H1 (cell line): ENCODE data around the gene LCE5A. TPM values are rescaled to one million over a fixed set of nuclear protein-coding genes. Genes with fewer than 3 reads are reported as not detected.

Experiments used
- CTCF ChIA-PET: fragments of 300-600 bp; sonication (Branson Sonifier 250); formaldehyde crosslinking; loops from one replicate; lab custom pipeline; 2021; ENCODE audit not compliant: partially characterized antibody; lab: Charles Lee
- POLR2A ChIA-PET: fragments of 300-600 bp; sonication (Branson Sonifier 250); formaldehyde crosslinking; loops from one replicate; lab custom pipeline; 2021; ENCODE audit warnings: inconsistent platforms; ENCODE audit not compliant: partially characterized antibody; lab: Charles Lee
- DNase-seq, 2 experiments: peaks; one replicate each; pipeline versions ENCODE4 v3.0.0 to v3.0.0-alpha.2; 2010 to 2022; ENCODE audit warnings: low spot score in 2 of 2, low read depth in 1 of 2, mixed read lengths in 1 of 2
- FAIRE-seq: peaks from 2 replicates; lab custom pipeline; 2011; peaks lifted over from hg19 to GRCh38; lab: Jason Lieb, UNC
- H2AFZ ChIP-seq: 2 replicates; pipeline ENCODE4 v1.8.1; 2012; ENCODE audit warnings: low read length, inconsistent platforms
- H2AK5ac ChIP-seq: 2 replicates; pipeline ENCODE4 v1.6.1; 2013; ENCODE audit warnings: low read depth, low read length
- H2BK120ac ChIP-seq: replicated peaks from 2 replicates; pipeline ENCODE3; 2013; ENCODE audit warnings: low read depth, low read length, inconsistent platforms
- H2BK12ac ChIP-seq: 2 replicates; pipeline ENCODE4 v1.6.1; 2013; ENCODE audit warnings: low read depth, low read length
- H2BK15ac ChIP-seq: 2 replicates; pipeline ENCODE4 v1.6.1; 2013; ENCODE audit warnings: low read length
- H2BK20ac ChIP-seq: 2 replicates; pipeline ENCODE4 v1.6.1; 2013; ENCODE audit warnings: low read length
- H2BK5ac ChIP-seq: 2 replicates; pipeline ENCODE4 v1.6.1; 2013; ENCODE audit warnings: low read depth, low read length
- H3K14ac ChIP-seq: 2 replicates; pipeline ENCODE4 v1.6.1; 2013; ENCODE audit warnings: inconsistent platforms; ENCODE audit not compliant: insufficient read length
- H3K18ac ChIP-seq: 2 replicates; pipeline ENCODE4 v1.6.1; 2013; ENCODE audit warnings: low read length; ENCODE audit errors: extremely low read depth
- H3K23ac ChIP-seq: 2 replicates; pipeline ENCODE4 v1.6.1; 2013; ENCODE audit warnings: inconsistent platforms; ENCODE audit not compliant: insufficient read length
- H3K23me2 ChIP-seq: 2 replicates; pipeline ENCODE4 v1.6.1; 2013; ENCODE audit warnings: low read depth, low read length
- H3K27ac ChIP-seq: 2 replicates; pipeline ENCODE4 v1.6.1; 2011; ENCODE audit warnings: low read depth, low read length, inconsistent platforms
- H3K27me3 ChIP-seq, 4 experiments: replicated peaks in 1 of 4; 1 replicate in 1 of 4; 2 replicates in 3 of 4; pipeline versions ENCODE4 v1.6.1 to v1.8.1; 2011 to 2013; ENCODE audit warnings: low read length in 3 of 4, mild to moderate bottlenecking in 3 of 4, inconsistent platforms in 2 of 4, mixed read lengths in 2 of 4, moderate library complexity in 1 of 4; ENCODE audit not compliant: control insufficient read depth in 3 of 4, insufficient read depth in 3 of 4; ENCODE audit errors: extremely low read depth in 1 of 4
- H3K36me3 ChIP-seq, 4 experiments: 2 replicates each; pipeline versions ENCODE4 v1.6.1 to v1.8.1; 2011 to 2013; ENCODE audit warnings: mild to moderate bottlenecking in 4 of 4, low read length in 3 of 4, moderate library complexity in 2 of 4, control low read depth in 1 of 4, inconsistent platforms in 1 of 4; ENCODE audit not compliant: insufficient read depth in 4 of 4, control insufficient read depth in 2 of 4
- H3K4ac ChIP-seq: replicated peaks from 2 replicates; pipeline ENCODE3; 2013; ENCODE audit warnings: low read length, low read depth, mixed read lengths, inconsistent platforms; ENCODE audit not compliant: insufficient read length
- H3K4me1 ChIP-seq, 4 experiments: replicated peaks in 1 of 4; 1 replicate in 1 of 4; 2 replicates in 3 of 4; pipeline versions ENCODE4 v1.6.1 to v1.8.1; 2011 to 2013; ENCODE audit warnings: low read length in 3 of 4, inconsistent platforms in 2 of 4, mixed read lengths in 1 of 4; ENCODE audit not compliant: insufficient read depth in 4 of 4, control insufficient read depth in 3 of 4
- H3K4me2 ChIP-seq, 2 experiments: 2 replicates each; pipeline versions ENCODE4 v1.6.1 to v1.8.1; 2011 to 2013; ENCODE audit warnings: low read depth in 2 of 2, low read length in 2 of 2, control low read depth in 1 of 2, inconsistent platforms in 1 of 2, mild to moderate bottlenecking in 1 of 2; ENCODE audit not compliant: insufficient read depth in 1 of 2
- H3K4me3 ChIP-seq, 4 experiments: fragments of 200-600, 300-600 bp in 1 of 4; sonication (generic), shearing (Covaris generic), sonication (Bioruptor Twin) in 1 of 4; 2 replicates each; pipeline versions ENCODE4 v1.5.1 to v1.8.1; 2011 to 2016; ENCODE audit warnings: low read length in 4 of 4, low read depth in 3 of 4, control low read depth in 2 of 4, inconsistent platforms in 2 of 4, mild to moderate bottlenecking in 2 of 4, mixed read lengths in 1 of 4, moderate library complexity in 1 of 4; ENCODE audit not compliant: insufficient read depth in 2 of 4; ENCODE audit errors: extremely low read depth in 1 of 4
- H3K56ac ChIP-seq: replicated peaks from 2 replicates; pipeline ENCODE3; 2013; ENCODE audit warnings: low read depth, mild to moderate bottlenecking, mixed read lengths, low read length, inconsistent platforms; ENCODE audit not compliant: insufficient read length
- H3K79me1 ChIP-seq: 2 replicates; pipeline ENCODE4 v1.6.1; 2013; ENCODE audit warnings: low read depth, low read length, control low read depth
- H3K79me2 ChIP-seq, 2 experiments: 2 replicates each; pipeline versions ENCODE4 v1.6.1 to v1.8.1; 2012 to 2013; ENCODE audit warnings: low read length in 2 of 2, mild to moderate bottlenecking in 2 of 2, inconsistent platforms in 1 of 2; ENCODE audit not compliant: insufficient read depth in 2 of 2, control insufficient read depth in 1 of 2
- H3K9ac ChIP-seq, 4 experiments: replicated peaks in 1 of 4; 1 replicate in 1 of 4; 2 replicates in 3 of 4; pipeline versions ENCODE4 v1.6.1 to v1.8.1; 2011 to 2013; ENCODE audit warnings: low read depth in 3 of 4, low read length in 3 of 4, control low read depth in 2 of 4, mild to moderate bottlenecking in 2 of 4, moderate library complexity in 2 of 4, inconsistent platforms in 1 of 4; ENCODE audit errors: extremely low read depth in 1 of 4
- H3K9me3 ChIP-seq, 2 experiments: 2 replicates each; pipeline versions ENCODE4 v1.6.1 to v1.8.1; 2012 to 2013; ENCODE audit warnings: mild to moderate bottlenecking in 2 of 2, moderate library complexity in 2 of 2, control low read depth in 1 of 2, inconsistent platforms in 1 of 2, low read depth in 1 of 2, low read length in 1 of 2, mixed read lengths in 1 of 2; ENCODE audit not compliant: insufficient read depth in 2 of 2
- H4K20me1 ChIP-seq, 2 experiments: replicated peaks in 1 of 2; 2 replicates each; pipeline versions ENCODE3 to v1.8.1; 2011 to 2013; ENCODE audit warnings: inconsistent platforms in 2 of 2, low read length in 2 of 2, mild to moderate bottlenecking in 1 of 2; ENCODE audit not compliant: insufficient read depth in 2 of 2, control insufficient read depth in 1 of 2
- H4K5ac ChIP-seq: 2 replicates; pipeline ENCODE4 v1.6.1; 2013; ENCODE audit warnings: low read length, low read depth, mixed read lengths, inconsistent platforms; ENCODE audit not compliant: insufficient read length
- H4K8ac ChIP-seq: 2 replicates; pipeline ENCODE4 v1.8.0; 2013; ENCODE audit warnings: mild to moderate bottlenecking, moderate library complexity, low read length, inconsistent platforms; ENCODE audit not compliant: insufficient read depth; ENCODE audit errors: extremely low read depth
- H4K91ac ChIP-seq: replicated peaks from 2 replicates; pipeline ENCODE3; 2013; ENCODE audit warnings: low read length, mixed read lengths, inconsistent platforms; ENCODE audit not compliant: insufficient read length
- TEAD4 ChIP-seq: IDR thresholded peaks from 2 replicates; pipeline ENCODE4 v1.6.1; 2012; ENCODE audit warnings: low read depth, low read length, inconsistent platforms, mixed read lengths
- WGBS, 2 experiments: shearing (Covaris generic) in 1 of 2; methylation state at CpG; one replicate each; pipeline versions ENCODE4 v1.1.6 to v1.1.7; 2013 to 2015; ENCODE audit warnings: low lambda C conversion rate in 2 of 2, mixed read lengths in 2 of 2, inconsistent platforms in 1 of 2, low coverage in 1 of 2, missing lambda C conversion rate in 1 of 2; ENCODE audit not compliant: insufficient replicate concordance in 2 of 2, insufficient coverage in 1 of 2, insufficient read length in 1 of 2; ENCODE audit errors: extremely low coverage in 1 of 2, missing lambda C conversion rate in 1 of 2; 5-methylcytosine and 5-hydroxymethylcytosine counted together
- polyA plus RNA-seq, 7 experiments: library from polyadenylated mRNA; depleted of rRNA in 3 of 7; stranded (reverse) in 5 of 7; unstranded in 2 of 7; fragments of >200 nt in 5 of 7; fragments of 200-250 nt in 2 of 7; gene quantifications; 1 replicate in 5 of 7; 2 replicates in 1 of 7; 4 replicates in 1 of 7; pipeline versions ENCODE4 v1.2.1 to v1.2.3, GENCODE V29; 2011 to 2013; ENCODE audit warnings: missing spikeins in 2 of 7, mixed read lengths in 2 of 7
- total RNA-seq: library from RNA; stranded (reverse); fragmentation: NEBNext Ultra II Directional; extraction: Animal tissue kit (Norgen Biotek cat#: 25700); gene quantifications from 2 replicates; pipeline ENCODE4 v1.2.1, GENCODE V29; 2021

LCE5A gene
- total and polyA plus RNA-seq, 2 of the 8 experiments (the other 6 are each of a cell fraction or from before 2014, with no cell fraction given): not detected

DNA sequence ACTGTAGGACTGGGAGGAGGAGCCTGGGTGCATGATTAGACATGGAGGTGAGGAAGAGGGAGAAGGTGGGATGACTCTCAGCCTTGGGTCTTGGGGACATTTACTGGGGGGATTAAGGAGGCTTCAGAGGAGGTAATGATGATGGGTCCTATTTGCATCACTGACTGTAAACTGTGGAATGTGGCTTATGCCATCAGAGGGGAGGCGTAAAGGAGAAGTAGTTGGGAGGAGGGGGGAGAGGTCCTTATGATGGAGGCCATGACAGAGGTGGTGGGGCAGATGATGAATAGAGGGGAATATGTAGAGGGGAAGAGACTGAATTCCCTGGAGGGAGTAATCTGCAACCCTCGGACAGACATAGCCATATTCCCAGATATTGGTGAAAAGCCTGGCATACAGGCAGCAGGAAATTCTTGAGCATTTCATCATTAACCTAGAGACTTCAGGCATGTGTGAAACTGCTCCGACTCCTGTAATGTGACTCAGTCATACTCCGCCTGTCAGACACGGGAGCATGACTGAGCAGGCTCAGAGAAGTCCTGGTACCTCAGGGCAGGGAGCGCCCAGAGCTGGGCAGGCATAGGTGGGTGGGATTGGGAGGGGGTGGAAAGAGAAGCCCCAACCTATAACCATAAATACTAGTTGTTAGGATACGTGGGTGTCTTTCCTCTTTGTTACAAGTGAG lies 8.0 kb upstream of the LCE5A start:
- Histone ChIP-seq H3K9me3 (peaks cover 83 to 97% of the 10 kb centered on the region in 2 experiments), H3K56ac (no peak overlapping the region), H3K79me2 (no peaks in the 10 kb centered on the region), H3K27me3 (no peaks in the 10 kb centered on the region), H3K4me3 (no peak overlapping the region), H4K20me1 (no peaks in the 10 kb centered on the region), H3K14ac (no peak overlapping the region), H2BK5ac (no peak overlapping the region), H2BK120ac (no peak overlapping the region), H3K18ac (no peak overlapping the region), H4K5ac (no peak overlapping the region), H3K36me3 (no peaks in the 10 kb centered on the region), H2BK12ac (no peak overlapping the region), H3K79me1 (no peaks in the 10 kb centered on the region), H4K8ac (no peak overlapping the region), H2AFZ (no peak overlapping the region), H3K27ac (no peak overlapping the region), H2AK5ac (no peak overlapping the region), H3K4me2 (no peak overlapping the region), H2BK15ac (no peak overlapping the region), H3K9ac (no peak overlapping the region), H3K4ac (no peak overlapping the region), H4K91ac (no peak overlapping the region), H3K23ac (no peak overlapping the region), H3K23me2 (no peaks in the 10 kb centered on the region), H3K4me1 (no peaks in the 10 kb centered on the region), H2BK20ac (no peak overlapping the region)
- TF ChIP-seq TEAD4: no peak
- POLR2A ChIA-PET: no interaction called here
- CTCF ChIA-PET: no interaction called here
- DNase-seq (no peak), FAIRE-seq (no peak)
- 86% methylated on average over 7 of the region's 7 CpGs; no CpG with 5 or more reads in 1 of the 2 experiments for WGBS, 2 experiments
